ENCODE results near the gene ALDOA. TPM values are rescaled to one million over a fixed set of nuclear protein-coding genes. Genes with fewer than 3 reads are reported as not detected.

Gene ALDOA
- total and polyA plus RNA-seq, 10 of the 15 experiments (the other 5 are each of a cell fraction or from before 2014, with no cell fraction given), result 218 to 2,339 (median 1,095) TPM

- no peak for TF ChIP-seq CTCF (IDR thresholded peaks at IDR 0.05 in 2 of 3, conservative IDR thresholded peaks at IDR 0.05 in 1 of 3; ENCODE audit: control insufficient read depth in 2 of 3, extremely low read depth in 1 of 3, insufficient read depth in 1 of 3, low read depth in 3 of 3, low read length in 3 of 3)
- TF ChIP-seq IKZF1 (conservative IDR thresholded peaks at IDR 0.05), result no peak
- no peak for TF ChIP-seq MYB (IDR thresholded peaks at IDR 0.05; ENCODE audit: borderline replicate concordance, low read depth, low read length)
Observed at GRCh38 chr16:30025156-30025555, 40.4 kb upstream of the ALDOA start (continued).

- intact Hi-C loops (cut with micrococcal nuclease; ENCODE audit: unreplicated experiment), result loop anchor here (10.0 kb wide), 1 partner anchor 121 kb away; the partner anchor contains the start of gene ASPHD1
- WGBS (ENCODE audit: insufficient coverage, insufficient replicate concordance, low lambda C conversion rate, missing lambda C conversion rate), result 2% methylated on average over 7 of the region's 7 CpGs
- no peak for FAIRE-seq
- TF ChIP-seq NRF1 (conservative IDR thresholded peaks at IDR 0.05; ENCODE audit: low read depth, low read length) (no peak), PRDM15 (CRISPR knock-in tag; IDR thresholded peaks at IDR 0.05) (no peak), MLLT1 (IDR thresholded peaks at IDR 0.05) (no peak), YBX1 (IDR thresholded peaks at IDR 0.05) (no peak), TCF12 (IDR thresholded peaks at IDR 0.05; ENCODE audit: low read depth, low read length) (no peak), USF1 (IDR thresholded peaks at IDR 0.05; ENCODE audit: borderline replicate concordance, extremely low read length, insufficient read depth, low read depth, low read length) (no peak), STAT3 (IDR thresholded peaks at IDR 0.05; ENCODE audit: low read depth, low read length) (no peak), CEBPB (IDR thresholded peaks at IDR 0.05; ENCODE audit: borderline replicate concordance in 1 of 2, low read depth in 2 of 2, low read length in 2 of 2) (no peak)
Observed at GRCh38 chr16:30025574-30025973, 40.0 kb upstream of the ALDOA start.

More at GRCh38 chr16:30025574-30025973, 40.0 kb upstream of the ALDOA start:
- in situ Hi-C loops (cut with MboI), result loop anchor here (5.0 kb wide), 1 partner anchor 328 kb away; no protein-coding TSS in a partner anchor
- Histone ChIP-seq H2AFZ (ENCODE audit: control insufficient read depth, low read depth, low read length) (no peak overlapping the region), H3K4me2 (ENCODE audit: control insufficient read depth, insufficient read depth) (no peak overlapping the region), H3K4me1 (ENCODE audit: control insufficient read depth, insufficient read depth, low read length) (0 out of 2 replicates have a peak, but pooled peaks cover 2% of the 10 kb centered on the region), H3K27ac (ENCODE audit: control insufficient read depth, insufficient read depth) (no peak overlapping the region), H4K20me1 (ENCODE audit: control insufficient read depth, insufficient read depth) (no peaks in the 10 kb centered on the region; the same call in 1 of the 2 replicates), H3K27me3 (replicated peaks in 1 of 2; ENCODE audit: control insufficient read depth in 2 of 2, insufficient read depth in 2 of 2, low read length in 1 of 2) (peaks cover 6 to 9% of the 10 kb centered on the region in 2 experiments; a peak in 3 of 4 replicates), H3K9me3 (replicated peaks; ENCODE audit: control insufficient read depth, insufficient read depth, low read length) (no peaks in the 10 kb centered on the region), H3K4me3 (no peak overlapping the region), H3K9ac (ENCODE audit: control insufficient read depth, insufficient read depth, low read length) (no peak overlapping the region), H3K36me3 (ENCODE audit: control insufficient read depth in 2 of 2, insufficient read depth in 2 of 2, low read length in 1 of 2) (no peaks in the 10 kb centered on the region), H3K79me2 (ENCODE audit: control insufficient read depth, insufficient read depth, low read length) (no peaks in the 10 kb centered on the region)
- ChIA-PET CTCF (interaction anchor here (0.7 kb wide), 1 partner anchor 163 kb away, joined by 3 read pairs; no protein-coding TSS in a partner anchor), POLR2A (no interaction called here), SMC1A (ENCODE audit: uncharacterized antibody, unreplicated experiment) (no interaction called here), RAD21 (ENCODE audit: unreplicated experiment) (no interaction called here)
- ATAC-seq, result no peak
- BruUV-seq (replicated peaks), result no TSS peak
- no peak for DNase-seq (ENCODE audit: low read depth, low spot score)

Data from GM12878 (cell line).